ENCODE measurements around the gene CENPP.
A peak's percentile ranks its signal among the peaks of the same experiment; 100 is the strongest.

CENPP gene

DNA sequence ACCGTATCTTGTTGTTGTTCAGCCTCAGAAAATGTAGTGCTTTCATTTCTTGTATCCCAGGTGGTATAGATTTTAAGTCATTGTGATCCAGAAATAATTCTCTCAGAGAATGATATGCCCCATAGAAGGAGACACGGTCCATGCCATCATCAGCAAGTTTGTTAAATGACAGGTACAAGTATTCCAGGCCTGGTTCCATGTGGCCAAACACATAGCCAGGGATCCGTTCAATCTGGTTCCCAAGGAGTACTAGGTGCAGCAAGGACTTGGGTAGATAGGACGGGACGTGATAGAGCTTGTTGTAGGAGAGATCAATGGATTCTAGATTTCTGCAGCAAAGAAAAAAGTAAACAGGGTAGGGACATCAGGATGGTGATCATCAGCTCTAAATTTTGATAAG, 175.0 kb downstream of the CENPP start:
- H2AFZ ChIP-seq (ENCODE audit: low read depth, low read length) = no peak overlapping the region
- H3K4me1 ChIP-seq (ENCODE audit: low read length) = no peaks in the 10 kb centered on the region
- no peak overlapping the region for H3K9ac ChIP-seq (ENCODE audit: low read length)
- no peaks in the 10 kb centered on the region for H3K9me3 ChIP-seq (ENCODE audit: insufficient read depth, low read length)
- H3K27ac ChIP-seq (ENCODE audit: low read length) = no peak overlapping the region
- H3K79me2 ChIP-seq (ENCODE audit: low read length) = no peaks in the 10 kb centered on the region
- H3K36me3 ChIP-seq (replicated peaks; ENCODE audit: low read depth, low read length) = no peaks in the 10 kb centered on the region
- no peak overlapping the region for H3K4me2 ChIP-seq (ENCODE audit: low read length)
- TF ChIP-seq EZH2phosphoT487 (IDR thresholded peaks at IDR 0.05; ENCODE audit: low read depth) = no peak
- TF ChIP-seq, protein P1, sequence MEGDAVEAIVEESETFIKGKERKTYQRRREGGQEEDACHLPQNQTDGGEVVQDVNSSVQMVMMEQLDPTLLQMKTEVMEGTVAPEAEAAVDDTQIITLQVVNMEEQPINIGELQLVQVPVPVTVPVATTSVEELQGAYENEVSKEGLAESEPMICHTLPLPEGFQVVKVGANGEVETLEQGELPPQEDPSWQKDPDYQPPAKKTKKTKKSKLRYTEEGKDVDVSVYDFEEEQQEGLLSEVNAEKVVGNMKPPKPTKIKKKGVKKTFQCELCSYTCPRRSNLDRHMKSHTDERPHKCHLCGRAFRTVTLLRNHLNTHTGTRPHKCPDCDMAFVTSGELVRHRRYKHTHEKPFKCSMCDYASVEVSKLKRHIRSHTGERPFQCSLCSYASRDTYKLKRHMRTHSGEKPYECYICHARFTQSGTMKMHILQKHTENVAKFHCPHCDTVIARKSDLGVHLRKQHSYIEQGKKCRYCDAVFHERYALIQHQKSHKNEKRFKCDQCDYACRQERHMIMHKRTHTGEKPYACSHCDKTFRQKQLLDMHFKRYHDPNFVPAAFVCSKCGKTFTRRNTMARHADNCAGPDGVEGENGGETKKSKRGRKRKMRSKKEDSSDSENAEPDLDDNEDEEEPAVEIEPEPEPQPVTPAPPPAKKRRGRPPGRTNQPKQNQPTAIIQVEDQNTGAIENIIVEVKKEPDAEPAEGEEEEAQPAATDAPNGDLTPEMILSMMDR (IDR thresholded peaks at IDR 0.05; ENCODE audit: low read depth, low read length) = no peak
- no peaks in the 10 kb centered on the region for H4K20me1 ChIP-seq (ENCODE audit: insufficient read depth, low read length)
- no peak overlapping the region for H3K4me3 ChIP-seq (ENCODE audit: low read length)
- no peaks in the 10 kb centered on the region for H3K27me3 ChIP-seq (ENCODE audit: low read depth, low read length)

DNA sequence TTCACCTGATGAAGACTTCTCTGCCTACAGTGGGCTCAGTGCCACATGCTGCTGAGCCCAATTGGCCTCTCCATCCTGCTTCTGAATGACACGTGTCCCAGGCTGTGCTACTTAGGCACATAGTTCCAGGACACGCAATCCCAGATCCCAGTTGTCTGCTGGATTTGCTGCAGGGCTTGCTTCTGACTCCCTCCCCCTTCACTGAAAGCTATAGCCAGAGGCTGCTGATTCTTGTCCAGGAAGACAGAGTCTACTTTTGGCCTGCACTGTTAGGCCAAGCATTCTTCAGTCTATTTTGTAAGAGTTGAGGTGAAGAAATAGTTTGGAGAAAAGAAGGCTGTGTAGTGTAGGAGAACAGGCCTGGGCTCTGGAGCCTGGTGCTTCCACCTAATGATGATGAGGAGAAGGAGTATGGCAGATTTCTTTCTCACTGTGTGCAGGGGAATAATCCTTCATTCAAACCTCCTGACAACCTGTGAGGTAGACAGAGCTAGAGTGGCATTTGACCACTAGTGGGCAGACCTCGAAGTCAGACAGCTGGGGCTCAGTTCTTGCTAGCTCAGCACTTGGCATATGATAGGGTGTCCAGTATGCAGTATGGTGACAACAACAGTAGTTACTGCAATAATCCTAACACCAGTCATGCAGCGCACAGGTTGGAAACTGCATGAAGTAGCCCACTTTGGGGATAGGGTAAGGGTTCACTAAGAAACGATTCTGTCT, 176.1 kb downstream of the CENPP start:
- no peaks in the 10 kb centered on the region for H4K20me1 ChIP-seq (ENCODE audit: insufficient read depth, low read length)
- H3K27ac ChIP-seq (ENCODE audit: low read length) = no peak overlapping the region

DNA sequence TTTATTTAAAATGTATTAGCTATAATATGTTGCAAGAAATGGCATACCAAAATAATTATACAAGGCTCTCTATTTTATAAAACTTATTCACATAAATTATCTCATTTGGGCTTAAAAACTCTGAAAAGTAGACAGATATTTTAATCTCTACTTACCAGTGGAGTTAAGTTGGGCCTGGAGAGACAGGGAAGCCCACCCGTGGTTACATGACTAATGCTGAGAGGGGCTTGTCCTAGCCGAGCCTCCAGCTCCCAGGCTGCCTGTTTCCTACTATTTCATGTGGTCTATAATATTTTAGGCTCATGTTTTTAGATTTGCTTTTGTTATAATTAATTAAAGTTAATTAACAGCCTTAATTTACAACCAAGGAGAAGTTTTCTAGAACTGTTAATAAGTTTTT, 177.4 kb downstream of the CENPP start:
- H4K20me1 ChIP-seq (ENCODE audit: insufficient read depth, low read length) = no peaks in the 10 kb centered on the region
- no peak overlapping the region for H3K27ac ChIP-seq (ENCODE audit: low read length)
- no peak overlapping the region for H3K4me3 ChIP-seq (ENCODE audit: low read length)
- H3K79me2 ChIP-seq (ENCODE audit: low read length) = no peaks in the 10 kb centered on the region
- no peak overlapping the region for H3K4me2 ChIP-seq (ENCODE audit: low read length)
- no peaks in the 10 kb centered on the region for H3K36me3 ChIP-seq (replicated peaks; ENCODE audit: low read depth, low read length)
- no peaks in the 10 kb centered on the region for H3K4me1 ChIP-seq (ENCODE audit: low read length)
- H3K27me3 ChIP-seq (ENCODE audit: low read depth, low read length) = no peaks in the 10 kb centered on the region
- H3K9ac ChIP-seq (ENCODE audit: low read length) = no peak overlapping the region
- no peak for TF ChIP-seq EZH2phosphoT487 (IDR thresholded peaks at IDR 0.05; ENCODE audit: low read depth)
- H2AFZ ChIP-seq (ENCODE audit: low read depth, low read length) = no peak overlapping the region
- no peaks in the 10 kb centered on the region for H3K9me3 ChIP-seq (ENCODE audit: insufficient read depth, low read length)

More for the DNA sequence above, 176.1 kb downstream of the CENPP start:
- H3K9ac ChIP-seq (ENCODE audit: low read length) = no peak overlapping the region
- no peak overlapping the region for H3K4me3 ChIP-seq (ENCODE audit: low read length)
- H3K27me3 ChIP-seq (ENCODE audit: low read depth, low read length) = no peaks in the 10 kb centered on the region
- H3K79me2 ChIP-seq (ENCODE audit: low read length) = no peaks in the 10 kb centered on the region
- TF ChIP-seq, protein P1 (IDR thresholded peaks at IDR 0.05; ENCODE audit: low read depth, low read length) = peak; percentile 66
- TF ChIP-seq EZH2phosphoT487 (IDR thresholded peaks at IDR 0.05; ENCODE audit: low read depth) = no peak
- no peak overlapping the region for H2AFZ ChIP-seq (ENCODE audit: low read depth, low read length)
- no peaks in the 10 kb centered on the region for H3K4me1 ChIP-seq (ENCODE audit: low read length)
- no peaks in the 10 kb centered on the region for H3K36me3 ChIP-seq (replicated peaks; ENCODE audit: low read depth, low read length)
- no peak overlapping the region for H3K4me2 ChIP-seq (ENCODE audit: low read length)
- H3K9me3 ChIP-seq (ENCODE audit: insufficient read depth, low read length) = no peaks in the 10 kb centered on the region

DNA sequence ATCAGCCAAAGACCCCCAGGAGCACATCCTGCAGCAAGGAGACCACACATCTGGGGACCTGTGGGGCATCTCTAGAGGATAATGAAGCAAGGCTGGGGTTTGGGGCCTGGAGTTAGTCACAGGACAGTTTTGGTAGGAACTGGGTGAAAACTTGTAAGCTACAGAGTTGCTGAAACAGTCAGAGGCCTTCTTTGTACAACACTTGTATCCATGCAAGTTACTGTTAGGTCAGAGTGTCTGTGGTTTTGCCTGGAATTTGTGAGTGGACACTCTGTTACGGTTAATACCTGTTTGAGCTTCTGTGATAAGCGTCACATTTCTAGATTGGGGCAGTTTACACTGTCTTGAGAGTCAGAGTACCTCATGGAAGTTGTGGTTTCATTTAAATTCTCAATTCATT, 179.1 kb downstream of the CENPP start:
- Histone ChIP-seq H3K27me3 (ENCODE audit: low read depth, low read length) (no peaks in the 10 kb centered on the region), H3K4me1 (ENCODE audit: low read length) (no peaks in the 10 kb centered on the region), H3K9me3 (ENCODE audit: insufficient read depth, low read length) (no peaks in the 10 kb centered on the region), H3K4me2 (ENCODE audit: low read length) (no peak overlapping the region), H3K9ac (ENCODE audit: low read length) (no peak overlapping the region), H3K79me2 (ENCODE audit: low read length) (no peaks in the 10 kb centered on the region), H3K4me3 (ENCODE audit: low read length) (no peak overlapping the region), H4K20me1 (ENCODE audit: insufficient read depth, low read length) (no peaks in the 10 kb centered on the region), H2AFZ (ENCODE audit: low read depth, low read length) (no peak overlapping the region), H3K36me3 (replicated peaks; ENCODE audit: low read depth, low read length) (no peaks in the 10 kb centered on the region), H3K27ac (ENCODE audit: low read length) (no peak overlapping the region)
- TF ChIP-seq EZH2phosphoT487 (IDR thresholded peaks at IDR 0.05; ENCODE audit: low read depth) = no peak
- TF ChIP-seq, protein P1 (IDR thresholded peaks at IDR 0.05; ENCODE audit: low read depth, low read length) = no peak
